NB4 (cell line): ENCODE measurements around the gene LSM2.
A peak's percentile ranks its signal among the peaks of the same experiment; 100 is the strongest.

Experiments used
- DNase-seq: peaks from one replicate; pipeline ENCODE4 v3.0.0; 2010; ENCODE audit warnings: low read depth
- H3K4me3 ChIP-seq: one replicate; pipeline ENCODE4 v1.5.1; 2011; ENCODE audit warnings: mild to moderate bottlenecking, low read depth, low read length, moderate library complexity
- MAX ChIP-seq: IDR thresholded peaks from 2 replicates; pipeline ENCODE4 v1.6.1; 2011; ENCODE audit warnings: low read depth, low read length
- MYC ChIP-seq: IDR thresholded peaks from 2 replicates; pipeline ENCODE4 v1.6.1; 2011; ENCODE audit warnings: low read depth, low read length
- POLR2A ChIP-seq: IDR thresholded peaks from 2 replicates; pipeline ENCODE4 v1.6.1; 2011; ENCODE audit warnings: mild to moderate bottlenecking; ENCODE audit not compliant: insufficient read length; ENCODE audit errors: extremely low read depth
- TF ChIP-seq, protein P1 (sequence below): IDR thresholded peaks from one replicate; pipeline ENCODE4 v1.5.1; 2012; ENCODE audit warnings: low read depth, low read length

LSM2 gene

DNA sequence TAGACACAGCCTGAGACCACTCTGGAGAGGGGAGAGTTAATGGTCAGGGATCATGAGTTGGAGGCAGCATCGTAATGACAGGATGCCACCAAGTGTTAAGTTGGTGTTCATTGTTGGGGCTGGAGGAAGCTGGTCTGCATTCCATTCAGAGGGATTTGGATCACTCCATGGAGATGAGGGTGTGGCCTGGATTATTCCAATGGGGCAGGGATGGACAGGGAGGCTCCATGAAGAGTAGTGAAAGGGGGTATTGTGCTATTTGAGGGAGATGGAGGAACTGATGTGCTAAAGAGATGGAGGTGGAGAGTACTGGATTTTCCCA is 43.2 kb downstream of the LSM2 start:
- no peak for TF ChIP-seq MAX
- TF ChIP-seq MYC: no peak
- TF ChIP-seq, protein P1, sequence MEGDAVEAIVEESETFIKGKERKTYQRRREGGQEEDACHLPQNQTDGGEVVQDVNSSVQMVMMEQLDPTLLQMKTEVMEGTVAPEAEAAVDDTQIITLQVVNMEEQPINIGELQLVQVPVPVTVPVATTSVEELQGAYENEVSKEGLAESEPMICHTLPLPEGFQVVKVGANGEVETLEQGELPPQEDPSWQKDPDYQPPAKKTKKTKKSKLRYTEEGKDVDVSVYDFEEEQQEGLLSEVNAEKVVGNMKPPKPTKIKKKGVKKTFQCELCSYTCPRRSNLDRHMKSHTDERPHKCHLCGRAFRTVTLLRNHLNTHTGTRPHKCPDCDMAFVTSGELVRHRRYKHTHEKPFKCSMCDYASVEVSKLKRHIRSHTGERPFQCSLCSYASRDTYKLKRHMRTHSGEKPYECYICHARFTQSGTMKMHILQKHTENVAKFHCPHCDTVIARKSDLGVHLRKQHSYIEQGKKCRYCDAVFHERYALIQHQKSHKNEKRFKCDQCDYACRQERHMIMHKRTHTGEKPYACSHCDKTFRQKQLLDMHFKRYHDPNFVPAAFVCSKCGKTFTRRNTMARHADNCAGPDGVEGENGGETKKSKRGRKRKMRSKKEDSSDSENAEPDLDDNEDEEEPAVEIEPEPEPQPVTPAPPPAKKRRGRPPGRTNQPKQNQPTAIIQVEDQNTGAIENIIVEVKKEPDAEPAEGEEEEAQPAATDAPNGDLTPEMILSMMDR: no peak
- no peak for TF ChIP-seq POLR2A
- DNase-seq: no peak
- no peak overlapping the region for H3K4me3 ChIP-seq

- H3K4me3 ChIP-seq: no peak overlapping the region
- TF ChIP-seq MYC (no peak), MAX (no peak), POLR2A (no peak)
- TF ChIP-seq, protein P1: no peak
- DNase-seq: no peak
Observed at GRCh38 chr6:31762878-31763618, 43.7 kb downstream of the LSM2 start.

GRCh38 chr6:31762356-31762755 is 44.4 kb downstream of the LSM2 start, which contains the start of gene SAPCD1:
Gene SAPCD1, plus strand, starts transcription at chr6:31762656. Its CDS starts 399 bp downstream, at chr6:31763055.
- no peak for DNase-seq
- TF ChIP-seq POLR2A: no peak
- no peak for TF ChIP-seq MAX
- TF ChIP-seq, protein P1: no peak
- TF ChIP-seq MYC: no peak
- H3K4me3 ChIP-seq: no peak within 1 kb of the TSS

- no peak overlapping the region for H3K4me3 ChIP-seq
- DNase-seq: no peak
Observed at GRCh38 chr6:31761343-31761742, 45.4 kb downstream of the LSM2 start.

DNA sequence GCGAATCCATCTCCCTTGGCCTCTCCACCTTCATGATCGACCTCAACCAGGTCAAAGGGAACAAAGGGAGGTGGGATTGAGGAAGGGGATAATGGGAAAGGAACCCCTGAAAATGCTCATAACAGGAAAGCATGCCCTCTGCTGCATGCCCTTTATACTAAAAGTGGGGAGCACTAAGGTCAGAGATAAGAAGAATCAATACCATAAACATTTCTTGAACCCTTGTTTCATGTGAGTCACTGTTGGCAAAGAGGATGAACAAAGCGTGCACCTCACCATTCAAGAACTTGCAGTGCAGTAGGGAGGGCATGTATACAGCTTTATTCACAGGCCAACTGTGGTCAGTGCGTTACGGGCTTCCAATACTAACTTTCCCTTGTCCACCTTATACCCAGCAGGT is 46.0 kb downstream of the LSM2 start:
- H3K4me3 ChIP-seq: no peak overlapping the region
- no peak for DNase-seq
- TF ChIP-seq POLR2A: peak; percentile 6
- TF ChIP-seq, protein P1: no peak

More at GRCh38 chr6:31761343-31761742, 45.4 kb downstream of the LSM2 start:
- no peak for TF ChIP-seq MAX
- TF ChIP-seq, protein P1: no peak
- no peak for TF ChIP-seq POLR2A
- no peak for TF ChIP-seq MYC

GRCh38 chr6:31758281-31758680 is 48.5 kb downstream of the LSM2 start:
- DNase-seq: no peak
- H3K4me3 ChIP-seq: no peak overlapping the region
- TF ChIP-seq MYC (no peak), POLR2A (no peak), MAX (no peak)
- TF ChIP-seq, protein P1: no peak
